ENCODE measurements around the gene KRT72.

The KRT72 gene

DNA sequence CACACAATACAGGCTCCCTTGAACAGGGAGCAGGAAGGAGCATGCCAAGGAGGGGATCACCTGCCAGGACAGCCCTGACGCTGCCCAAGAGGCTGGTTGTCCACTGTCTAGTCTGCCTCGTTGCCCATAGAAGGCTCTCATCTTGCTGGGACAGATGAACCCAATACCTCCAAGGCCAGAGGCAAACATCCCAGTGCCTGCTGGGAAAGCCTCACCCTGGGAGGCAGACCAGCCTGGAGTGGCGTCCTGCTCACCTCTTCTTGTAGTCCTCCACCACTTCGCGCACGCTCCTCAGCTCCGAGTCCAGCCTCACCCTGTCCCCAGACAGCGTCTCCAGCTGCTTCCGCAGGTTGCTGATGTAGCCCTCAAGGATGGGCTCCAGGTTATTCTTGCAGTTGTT is 14.6 kb upstream of the KRT72 start:
- Histone ChIP-seq H3K36me3 (ENCODE audit: control insufficient read depth, insufficient read depth, low read length) (no peaks in the 10 kb centered on the region), H3K27me3 (ENCODE audit: control insufficient read depth, insufficient read depth, low read length) (peaks cover 26% of the 10 kb centered on the region), H3K9ac (ENCODE audit: low read length) (no peak overlapping the region)

DNA sequence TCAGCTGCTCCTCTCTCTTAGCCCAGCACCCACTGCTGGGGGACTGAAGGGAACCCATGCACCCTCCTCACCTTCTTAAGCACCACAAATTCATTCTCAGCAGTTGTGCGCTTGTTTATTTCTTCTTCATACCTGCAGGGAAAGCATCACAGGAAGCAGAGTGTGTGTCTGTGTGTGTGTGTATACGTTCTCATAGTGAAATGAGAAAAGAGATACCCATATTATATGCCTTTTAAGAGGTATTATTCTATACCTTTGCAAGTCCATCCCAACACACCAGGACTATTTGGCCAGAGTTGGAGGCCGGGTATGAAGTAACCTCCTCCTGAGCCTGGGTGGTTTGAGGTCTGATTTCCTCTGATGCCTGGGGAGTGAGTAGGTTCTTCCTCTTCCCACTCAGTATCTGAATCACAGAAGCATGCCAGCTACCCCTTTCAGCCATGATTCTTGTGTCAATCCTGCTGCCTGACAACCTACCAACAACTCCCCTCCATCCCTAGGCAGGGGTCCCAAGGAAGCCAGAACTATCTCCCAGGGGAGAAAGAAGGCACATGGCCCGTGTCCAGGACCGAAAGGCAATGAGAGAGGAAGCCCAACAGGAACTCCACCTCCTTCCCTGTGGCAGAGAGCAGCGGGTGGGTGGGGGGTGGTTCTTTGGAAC is 14.1 kb upstream of the KRT72 start:
- Histone ChIP-seq H3K9me3 (ENCODE audit: control insufficient read depth, insufficient read depth, low read depth, low read length) (no peaks in the 10 kb centered on the region), H3K27me3 (ENCODE audit: control insufficient read depth, insufficient read depth, low read length) (peaks cover 30% of the 10 kb centered on the region), H3K4me1 (ENCODE audit: control insufficient read depth, insufficient read depth, low read length) (no peaks in the 10 kb centered on the region; the same call in 1 of the 2 replicates), H3K9ac (ENCODE audit: low read length) (no peak overlapping the region), H3K27ac (ENCODE audit: low read depth, low read length) (no peak overlapping the region), H3K4me3 (ENCODE audit: low read depth, low read length) (no peak overlapping the region), H3K36me3 (ENCODE audit: control insufficient read depth, insufficient read depth, low read length) (no peaks in the 10 kb centered on the region)

More for the DNA sequence above, 14.6 kb upstream of the KRT72 start:
- Histone ChIP-seq H3K4me3 (ENCODE audit: low read depth, low read length) (no peak overlapping the region), H3K4me1 (ENCODE audit: control insufficient read depth, insufficient read depth, low read length) (no peaks in the 10 kb centered on the region; the same call in 1 of the 2 replicates), H3K27ac (ENCODE audit: low read depth, low read length) (no peak overlapping the region), H3K9me3 (ENCODE audit: control insufficient read depth, insufficient read depth, low read depth, low read length) (no peaks in the 10 kb centered on the region)

- H3K9me3 ChIP-seq (ENCODE audit: control insufficient read depth, insufficient read depth, low read depth, low read length), result no peaks in the 10 kb centered on the region
- H3K27ac ChIP-seq (ENCODE audit: low read depth, low read length), result no peak overlapping the region
- no peaks in the 10 kb centered on the region; the same call in 1 of the 2 replicates for H3K4me1 ChIP-seq (ENCODE audit: control insufficient read depth, insufficient read depth, low read length)
- no peak overlapping the region for H3K4me3 ChIP-seq (ENCODE audit: low read depth, low read length)
- H3K27me3 ChIP-seq (ENCODE audit: control insufficient read depth, insufficient read depth, low read length), result peaks cover 30% of the 10 kb centered on the region
- no peak overlapping the region for H3K9ac ChIP-seq (ENCODE audit: low read length)
- no peaks in the 10 kb centered on the region for H3K36me3 ChIP-seq (ENCODE audit: control insufficient read depth, insufficient read depth, low read length)
Measured at GRCh38 chr12:52614381-52615207, 13.3 kb upstream of the KRT72 start.

DNA sequence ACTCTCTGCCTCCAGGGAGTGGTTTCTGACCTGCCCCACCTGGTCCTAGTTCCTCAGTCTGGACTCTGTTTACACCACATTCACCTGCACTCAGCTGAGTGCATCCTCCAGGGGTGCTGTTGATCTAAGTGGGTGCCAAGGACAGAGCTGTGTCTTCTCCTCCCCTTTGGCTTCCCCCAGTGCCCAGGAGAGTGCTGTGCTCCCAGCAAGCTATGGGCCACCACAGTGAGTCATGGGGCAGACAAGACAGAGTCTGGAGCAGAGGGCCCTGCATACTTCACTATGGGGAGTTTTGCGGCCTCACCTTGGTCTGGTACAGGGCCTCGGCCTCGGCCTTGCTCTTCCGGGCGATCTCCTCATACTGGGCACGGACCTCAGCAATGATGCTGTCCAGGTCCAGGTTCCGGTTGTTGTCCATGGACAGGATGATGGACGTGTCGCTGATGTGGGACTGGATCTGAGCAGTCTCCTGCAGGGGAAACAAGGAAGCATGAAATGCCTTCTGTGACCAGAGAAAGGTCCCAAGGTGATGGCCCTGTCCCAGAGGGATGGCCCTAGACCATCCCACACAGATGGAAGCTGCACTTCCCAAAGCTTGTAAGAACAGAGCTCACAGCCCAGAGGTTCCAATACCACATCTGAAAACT is 12.2 kb upstream of the KRT72 start:
- peaks cover 34% of the 10 kb centered on the region for H3K27me3 ChIP-seq (ENCODE audit: control insufficient read depth, insufficient read depth, low read length)

DNA sequence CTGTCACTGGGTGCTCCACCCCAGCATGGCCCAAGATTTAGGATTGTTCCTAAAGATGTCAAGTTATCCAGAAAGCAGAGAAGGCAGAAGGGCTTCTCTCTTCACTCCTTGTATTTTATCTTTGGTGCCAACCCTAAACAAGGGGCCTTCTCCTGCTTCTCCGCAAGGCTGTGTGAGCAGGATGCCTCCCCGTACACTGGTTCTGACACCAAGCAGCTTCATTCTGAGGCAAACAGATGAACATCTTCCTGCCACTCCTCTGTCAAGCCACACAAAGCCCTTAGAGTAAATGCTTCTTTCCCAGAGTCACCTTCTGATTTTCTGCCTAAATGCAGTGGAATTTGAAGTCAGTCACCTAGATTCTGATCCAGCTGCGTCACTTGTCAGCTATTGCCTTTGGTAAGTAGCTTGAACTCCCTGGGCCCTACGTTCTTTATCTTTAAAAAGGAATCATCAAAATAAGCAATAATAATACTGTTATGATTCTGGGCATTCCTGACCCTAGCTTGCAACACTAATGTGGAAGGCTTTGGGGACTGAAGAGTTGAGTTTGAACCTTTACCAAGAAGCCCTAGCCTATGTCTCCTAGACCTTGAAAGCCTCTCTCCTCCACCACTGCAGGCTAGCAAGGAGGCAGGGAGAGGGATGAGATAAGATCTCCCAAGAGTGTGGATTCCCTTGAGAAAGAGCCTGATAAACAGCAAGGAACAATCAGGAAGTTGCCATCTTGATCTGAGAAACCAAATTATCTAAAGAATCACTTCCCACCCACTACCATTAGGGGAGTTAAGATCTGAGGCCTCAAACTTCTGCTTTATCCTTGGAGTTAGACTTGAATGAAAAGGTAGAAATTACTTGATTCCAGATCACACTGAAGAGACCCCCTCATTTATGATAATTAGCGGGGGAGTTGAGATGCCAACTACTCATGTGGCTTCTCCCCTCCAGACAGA is 11.4 kb upstream of the KRT72 start:
- Histone ChIP-seq H3K27ac (ENCODE audit: low read depth, low read length) (no peak overlapping the region), H3K4me1 (ENCODE audit: control insufficient read depth, insufficient read depth, low read length) (no peaks in the 10 kb centered on the region; the same call in 1 of the 2 replicates), H3K9ac (ENCODE audit: low read length) (no peak overlapping the region), H3K9me3 (ENCODE audit: control insufficient read depth, insufficient read depth, low read depth, low read length) (no peaks in the 10 kb centered on the region), H3K4me3 (ENCODE audit: low read depth, low read length) (no peak overlapping the region), H3K27me3 (ENCODE audit: control insufficient read depth, insufficient read depth, low read length) (peaks cover 34% of the 10 kb centered on the region), H3K36me3 (ENCODE audit: control insufficient read depth, insufficient read depth, low read length) (no peaks in the 10 kb centered on the region)

More for the DNA sequence above, 12.2 kb upstream of the KRT72 start:
- no peaks in the 10 kb centered on the region for H3K9me3 ChIP-seq (ENCODE audit: control insufficient read depth, insufficient read depth, low read depth, low read length)
- H3K9ac ChIP-seq (ENCODE audit: low read length), result no peak overlapping the region
- no peaks in the 10 kb centered on the region for H3K36me3 ChIP-seq (ENCODE audit: control insufficient read depth, insufficient read depth, low read length)
- no peaks in the 10 kb centered on the region; the same call in 1 of the 2 replicates for H3K4me1 ChIP-seq (ENCODE audit: control insufficient read depth, insufficient read depth, low read length)
- H3K27ac ChIP-seq (ENCODE audit: low read depth, low read length), result no peak overlapping the region
- H3K4me3 ChIP-seq (ENCODE audit: low read depth, low read length), result no peak overlapping the region

GRCh38 chr12:52611080-52611468 is 9.8 kb upstream of the KRT72 start:
- Histone ChIP-seq H3K4me3 (ENCODE audit: low read depth, low read length) (no peak overlapping the region), H3K27ac (ENCODE audit: low read depth, low read length) (no peak overlapping the region), H3K9ac (ENCODE audit: low read length) (no peak overlapping the region), H3K4me1 (ENCODE audit: control insufficient read depth, insufficient read depth, low read length) (no peaks in the 10 kb centered on the region; the same call in 1 of the 2 replicates), H3K27me3 (ENCODE audit: control insufficient read depth, insufficient read depth, low read length) (peaks cover 30% of the 10 kb centered on the region), H3K36me3 (ENCODE audit: control insufficient read depth, insufficient read depth, low read length) (no peaks in the 10 kb centered on the region), H3K9me3 (ENCODE audit: control insufficient read depth, insufficient read depth, low read depth, low read length) (no peaks in the 10 kb centered on the region)

DNA sequence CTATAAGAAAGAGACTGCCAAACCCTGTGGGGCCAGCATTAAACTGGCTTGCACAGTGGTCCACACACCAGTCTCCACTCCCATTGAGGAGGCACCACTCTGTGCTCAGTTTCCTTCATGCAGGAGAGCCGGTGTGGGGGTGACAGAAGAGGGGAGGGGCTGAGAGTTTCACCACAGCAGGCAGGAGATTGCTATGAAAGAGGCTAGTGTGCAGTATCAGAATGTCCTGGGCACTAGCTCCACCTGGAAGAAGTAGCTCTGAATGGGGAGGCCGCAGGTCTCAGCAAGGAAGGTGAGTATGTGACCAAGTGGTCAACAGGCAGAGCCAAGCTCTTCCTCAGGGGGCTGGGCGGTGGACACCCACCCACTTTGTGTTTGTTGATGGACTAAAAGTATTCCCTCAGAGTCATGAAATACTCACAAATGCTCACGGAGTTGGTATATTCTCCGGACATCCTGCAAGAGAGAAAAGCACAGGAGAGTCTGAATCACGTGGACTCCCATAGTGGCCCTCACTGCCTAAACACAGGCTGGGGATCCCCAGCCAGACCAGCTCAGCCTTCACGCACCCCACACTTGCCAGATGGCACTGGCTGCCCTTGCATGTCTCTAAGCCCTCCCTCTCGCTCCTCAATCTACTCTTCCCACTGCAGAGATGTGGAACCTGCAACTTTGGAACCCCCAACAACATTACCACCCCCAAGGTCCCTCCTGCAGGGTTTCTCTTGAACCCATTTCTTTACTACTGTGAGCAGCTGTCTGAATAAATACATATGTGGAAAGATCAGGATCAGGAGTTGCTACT is 7.8 kb upstream of the KRT72 start:
- Histone ChIP-seq H3K27ac (ENCODE audit: low read depth, low read length) (no peak overlapping the region), H3K27me3 (ENCODE audit: control insufficient read depth, insufficient read depth, low read length) (peaks cover 27% of the 10 kb centered on the region), H3K9me3 (ENCODE audit: control insufficient read depth, insufficient read depth, low read depth, low read length) (no peaks in the 10 kb centered on the region), H3K9ac (ENCODE audit: low read length) (no peak overlapping the region), H3K36me3 (ENCODE audit: control insufficient read depth, insufficient read depth, low read length) (no peaks in the 10 kb centered on the region), H3K4me1 (ENCODE audit: control insufficient read depth, insufficient read depth, low read length) (no peaks in the 10 kb centered on the region; the same call in 1 of the 2 replicates), H3K4me3 (ENCODE audit: low read depth, low read length) (no peak overlapping the region)

GRCh38 chr12:52608161-52608560 is 6.9 kb upstream of the KRT72 start:
- H3K36me3 ChIP-seq (ENCODE audit: control insufficient read depth, insufficient read depth, low read length), result no peaks in the 10 kb centered on the region
- H3K27me3 ChIP-seq (ENCODE audit: control insufficient read depth, insufficient read depth, low read length), result peaks cover 27% of the 10 kb centered on the region
- no peak overlapping the region for H3K27ac ChIP-seq (ENCODE audit: low read depth, low read length)
- no peak overlapping the region for H3K4me3 ChIP-seq (ENCODE audit: low read depth, low read length)
- no peak overlapping the region for H3K9ac ChIP-seq (ENCODE audit: low read length)
- no peaks in the 10 kb centered on the region for H3K9me3 ChIP-seq (ENCODE audit: control insufficient read depth, insufficient read depth, low read depth, low read length)
- H3K4me1 ChIP-seq (ENCODE audit: control insufficient read depth, insufficient read depth, low read length), result no peaks in the 10 kb centered on the region; the same call in 1 of the 2 replicates

DNA sequence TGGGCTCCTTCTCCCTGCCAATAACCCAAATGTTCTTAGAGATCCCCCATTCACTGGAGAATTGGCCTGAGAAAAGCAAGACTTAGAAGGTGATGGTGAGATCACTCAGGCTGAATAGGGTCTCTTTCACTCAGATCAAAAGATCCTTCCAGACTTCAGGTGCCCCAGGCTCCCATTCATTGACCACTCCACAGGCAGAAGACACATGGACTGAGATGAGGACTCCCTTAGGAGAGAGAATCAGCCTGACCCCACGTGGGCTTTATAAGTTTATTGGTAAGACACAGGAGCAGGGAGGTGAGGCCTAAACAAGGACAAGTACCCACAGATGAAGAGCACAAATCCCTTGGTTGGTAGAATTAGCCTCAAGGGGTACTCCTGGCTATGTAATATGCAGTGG is 6.1 kb upstream of the KRT72 start:
- Histone ChIP-seq H3K4me3 (ENCODE audit: low read depth, low read length) (no peak overlapping the region), H3K27me3 (ENCODE audit: control insufficient read depth, insufficient read depth, low read length) (peaks cover 21% of the 10 kb centered on the region), H3K36me3 (ENCODE audit: control insufficient read depth, insufficient read depth, low read length) (no peaks in the 10 kb centered on the region), H3K9me3 (ENCODE audit: control insufficient read depth, insufficient read depth, low read depth, low read length) (no peaks in the 10 kb centered on the region), H3K9ac (ENCODE audit: low read length) (no peak overlapping the region), H3K27ac (ENCODE audit: low read depth, low read length) (no peak overlapping the region), H3K4me1 (ENCODE audit: control insufficient read depth, insufficient read depth, low read length) (no peaks in the 10 kb centered on the region)

Measured in HUES6 (cell line).